Measurements from ENCODE around the gene MYL6B.
A peak's percentile ranks its signal among the peaks of the same experiment; 100 is the strongest.
"Not testable (repeated sequence)": the region's sequence is repeated elsewhere in the genome, so short reads cannot be mapped to it uniquely, and the experiment has no call there.

Gene MYL6B

DNA sequence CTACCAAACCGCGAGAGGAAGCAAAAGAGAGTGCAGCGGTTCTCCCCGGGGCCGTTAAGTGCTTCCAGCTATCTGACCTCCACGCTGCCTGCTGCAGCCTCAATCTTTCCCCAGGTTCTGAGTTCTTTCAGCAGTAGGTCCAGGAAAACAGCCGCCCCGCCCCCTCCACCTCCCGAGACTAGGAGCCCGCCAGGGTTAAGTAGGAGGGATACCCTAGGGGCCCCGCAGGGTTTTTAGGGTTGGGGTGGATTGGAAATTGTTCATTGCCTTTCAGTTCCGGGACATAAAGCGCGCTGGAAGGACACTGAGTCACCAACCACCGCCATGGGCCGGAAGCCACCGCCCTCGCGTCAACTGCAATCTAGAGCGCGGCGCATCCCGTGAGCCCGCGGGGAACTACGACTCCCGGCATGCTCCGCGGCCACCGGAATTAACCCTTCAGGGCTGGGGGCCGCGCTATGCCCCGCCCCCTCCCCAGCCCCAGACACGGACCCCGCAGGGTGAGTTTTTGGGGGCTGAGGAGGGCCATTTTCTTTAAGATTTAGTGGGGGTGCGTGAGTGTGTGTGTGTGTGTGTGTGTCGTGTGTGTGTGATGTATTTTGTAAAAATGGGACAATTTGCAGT, at the start of gene MYL6B:
Gene MYL6B, plus strand, starts transcription at position 456 of the 624 bp plus-strand sequence. CDS start 1,332 bp downstream, outside the sequence.
- DNase-seq: peak; percentile 76 to 93

DNA sequence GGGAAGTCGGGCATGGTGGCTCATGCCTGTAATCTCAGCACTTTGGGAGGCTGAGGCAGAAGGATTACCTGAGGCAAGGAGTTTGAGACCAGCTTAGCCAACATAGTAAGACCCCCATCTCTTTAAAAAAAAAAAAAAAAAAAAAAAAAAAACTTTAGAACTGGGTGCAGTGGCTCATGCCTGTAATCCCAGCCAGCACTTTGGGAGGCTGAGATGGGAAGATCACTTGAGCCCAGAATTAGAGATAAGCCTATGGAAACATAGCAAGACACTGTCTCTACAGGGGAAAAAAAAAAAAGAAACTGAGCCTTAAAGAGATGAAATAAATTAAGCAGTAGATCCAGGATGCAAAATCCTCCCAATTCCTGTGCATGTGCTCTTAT, 49.7 kb upstream of the MYL6B start:
- no peak for DNase-seq

DNA sequence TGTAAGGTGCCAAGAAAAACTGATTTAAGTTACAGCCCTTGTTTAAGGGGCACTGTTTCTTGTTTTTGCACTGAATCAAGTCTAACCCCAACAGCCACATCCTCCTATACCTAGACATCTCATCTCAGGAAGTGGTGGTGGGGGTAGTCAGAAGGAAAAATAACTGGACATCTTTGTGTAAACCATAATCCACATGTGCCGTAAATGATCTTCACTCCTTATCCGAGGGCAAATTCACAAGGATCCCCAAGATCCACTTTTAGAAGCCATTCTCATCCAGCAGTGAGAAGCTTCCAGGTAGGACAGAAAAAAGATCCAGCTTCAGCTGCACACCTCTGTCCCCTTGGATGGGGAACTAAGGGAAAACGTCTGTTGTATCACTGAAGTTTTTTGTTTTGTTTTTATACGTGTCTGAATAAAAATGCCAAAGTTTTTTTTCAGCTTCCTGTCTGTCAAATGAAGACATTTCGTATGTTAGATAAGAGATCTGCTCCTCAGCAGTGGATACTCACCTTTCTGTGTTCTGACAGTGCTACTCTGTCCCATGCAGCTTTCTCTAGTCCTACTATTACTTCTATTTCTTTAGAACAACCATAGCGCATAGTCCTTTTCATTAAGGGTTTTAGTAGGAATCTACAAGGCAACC, 49.2 kb upstream of the MYL6B start:
- no peak for DNase-seq

DNA sequence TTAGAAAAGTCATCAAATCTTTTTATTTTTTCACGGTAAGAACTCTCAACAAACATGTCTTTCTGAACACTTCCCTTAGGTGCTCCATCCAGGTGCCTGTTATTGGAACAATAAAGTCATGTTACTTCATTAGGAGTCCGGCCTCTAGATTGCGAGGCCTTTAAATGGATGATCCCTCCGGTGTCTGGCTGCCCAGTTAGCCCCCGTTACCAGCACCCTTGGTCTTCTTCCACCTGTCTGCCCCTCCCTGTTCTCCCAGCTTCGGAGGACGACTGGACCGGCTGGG, 48.6 kb upstream of the MYL6B start:
- no peak for DNase-seq

DNA sequence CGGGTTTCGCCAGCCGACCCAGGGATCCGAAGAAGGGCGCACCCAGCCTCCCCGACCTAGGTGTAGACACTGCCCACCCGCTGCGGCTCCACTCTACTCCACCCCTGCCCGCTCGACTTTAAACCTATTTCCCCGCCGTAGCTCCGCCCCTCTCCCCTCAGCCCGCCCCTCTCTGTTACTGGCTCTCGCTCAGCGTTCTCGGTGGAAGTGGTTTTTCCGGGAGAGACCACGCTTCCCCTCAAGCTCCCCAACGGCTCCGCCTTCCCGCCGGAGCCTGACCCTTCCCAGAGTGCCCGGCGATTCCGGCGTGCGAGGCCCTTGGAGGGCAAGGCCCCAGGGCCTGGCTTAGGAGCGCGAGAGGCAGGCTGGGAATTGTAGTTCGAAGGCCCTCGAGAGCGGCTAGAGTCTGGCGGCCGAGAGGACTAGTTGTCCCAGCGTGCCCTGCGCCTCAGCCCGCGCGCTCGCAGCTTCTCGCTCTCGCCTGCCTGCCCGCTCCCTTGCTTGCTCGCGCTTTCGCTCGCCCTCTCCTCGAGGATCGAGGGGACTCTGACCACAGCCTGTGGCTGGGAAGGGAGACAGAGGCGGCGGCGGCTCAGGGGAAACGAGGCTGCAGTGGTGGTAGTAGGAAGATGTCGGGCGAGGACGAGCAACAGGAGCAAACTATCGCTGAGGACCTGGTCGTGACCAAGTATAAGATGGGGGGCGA, 48.1 kb upstream of the MYL6B start, which contains the start of gene PA2G4:
Gene PA2G4, plus strand, starts transcription at position 451 of the 706 bp plus-strand sequence. Its CDS starts 179 bp downstream, at position 630.
- DNase-seq: peak; percentile 94 to 99

DNA sequence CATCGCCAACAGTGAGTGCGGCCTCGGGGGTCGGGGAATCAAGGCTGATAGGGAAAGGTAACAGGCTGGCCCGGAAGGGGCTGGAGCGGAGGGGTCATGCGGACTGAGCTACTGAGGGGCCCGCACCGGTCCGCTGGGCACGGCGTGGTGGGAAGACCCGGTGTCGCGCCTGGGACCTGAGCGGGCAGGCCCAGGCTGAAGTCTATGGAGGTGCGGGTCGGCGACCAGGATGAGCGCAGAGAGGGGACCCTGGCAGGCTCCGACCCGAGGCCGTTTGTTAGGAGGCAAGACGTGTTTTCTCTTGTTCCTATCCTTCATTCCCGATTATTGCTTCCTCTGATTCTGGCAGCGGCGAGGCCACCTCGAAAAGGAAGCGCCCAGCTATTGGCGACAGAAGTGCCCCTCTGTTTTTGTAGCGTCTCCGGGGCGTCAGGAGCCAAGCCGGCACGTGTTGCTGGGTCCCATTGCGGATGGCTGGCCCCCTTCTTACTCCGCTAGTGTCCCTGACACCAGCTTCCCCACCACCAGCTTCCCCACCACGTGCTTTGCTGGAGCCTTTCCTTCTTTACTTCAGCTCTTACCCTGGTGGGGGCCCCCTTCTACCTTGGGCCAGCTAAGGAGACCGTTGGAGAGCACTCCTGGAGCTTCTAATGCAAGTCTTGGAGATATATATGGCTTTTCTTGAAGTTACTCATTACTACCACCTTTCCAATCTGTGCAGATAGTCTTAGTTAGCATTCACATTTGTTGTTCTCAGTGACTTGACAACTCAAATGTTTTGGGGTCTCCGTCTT, 47.4 kb upstream of the MYL6B start:
- no peak for DNase-seq

DNA sequence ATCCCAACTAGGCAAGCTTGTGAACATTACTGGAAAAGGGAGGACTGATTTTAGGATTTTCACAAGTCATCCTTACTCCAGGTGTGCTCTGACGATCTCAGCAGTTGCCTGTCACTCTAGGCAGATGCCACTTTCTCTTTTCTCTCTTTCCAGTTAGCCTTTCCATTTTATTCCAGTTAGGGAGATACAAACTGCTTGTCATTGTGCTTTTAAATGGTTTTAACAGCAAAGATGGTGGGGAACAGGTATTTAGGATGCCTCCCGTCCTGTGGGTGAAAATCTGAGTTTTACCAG, 46.8 kb upstream of the MYL6B start:
- no peak for DNase-seq

DNA sequence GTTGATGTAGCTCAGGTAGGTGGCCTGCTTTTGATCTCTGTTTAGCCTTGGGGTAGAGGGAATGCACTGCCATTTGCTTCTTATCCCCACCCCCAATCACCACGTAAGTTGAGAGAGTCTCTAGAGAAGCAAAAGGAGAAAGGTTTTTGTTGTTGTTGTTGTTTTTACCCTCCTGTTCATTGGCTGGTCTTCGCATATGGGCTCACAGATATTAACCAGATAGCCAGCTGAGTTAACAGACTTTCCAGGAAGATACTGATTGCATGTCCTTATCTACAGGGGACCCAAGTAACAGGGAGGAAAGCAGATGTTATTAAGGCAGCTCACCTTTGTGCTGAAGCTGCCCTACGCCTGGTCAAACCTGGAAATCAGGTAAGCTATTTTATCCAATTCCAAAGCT, 45.1 kb upstream of the MYL6B start:
- no peak for DNase-seq

DNA sequence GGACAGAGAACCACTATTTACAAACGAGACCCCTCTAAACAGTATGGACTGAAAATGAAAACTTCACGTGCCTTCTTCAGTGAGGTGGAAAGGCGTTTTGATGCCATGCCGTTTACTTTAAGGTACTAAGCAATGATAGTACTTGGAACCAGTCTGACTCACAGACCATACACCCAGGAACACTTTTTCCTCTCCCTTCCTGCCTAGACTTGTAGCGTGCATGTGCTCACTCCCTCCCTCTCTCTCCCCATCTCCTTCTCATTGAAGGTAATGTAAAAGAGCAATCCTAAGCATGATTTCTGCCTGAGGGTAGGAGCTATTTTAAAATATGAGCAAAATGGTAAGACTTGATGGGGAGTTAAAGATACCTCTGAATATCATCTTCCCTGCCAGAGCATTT, 41.8 kb upstream of the MYL6B start:
- no peak for DNase-seq

DNA sequence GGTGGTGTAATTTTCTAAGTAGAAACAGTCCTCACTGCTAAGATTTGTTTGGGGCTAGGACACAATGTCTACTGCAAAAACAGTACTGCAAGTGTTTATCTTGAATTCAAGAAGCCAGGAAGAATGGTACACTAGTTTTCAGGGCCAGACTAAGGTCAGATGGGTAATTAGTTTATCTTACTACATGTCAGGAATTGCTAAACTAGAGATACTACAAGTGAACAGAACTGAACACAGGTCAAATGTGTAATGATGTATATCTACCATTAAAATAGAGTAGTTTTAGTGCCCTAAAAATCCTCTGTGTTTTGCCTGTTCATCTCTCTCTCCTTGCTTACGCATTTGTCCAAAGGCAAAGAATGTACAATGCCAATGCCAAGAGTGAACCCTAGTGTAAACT, 38.3 kb upstream of the MYL6B start:
- no peak for DNase-seq

DNA sequence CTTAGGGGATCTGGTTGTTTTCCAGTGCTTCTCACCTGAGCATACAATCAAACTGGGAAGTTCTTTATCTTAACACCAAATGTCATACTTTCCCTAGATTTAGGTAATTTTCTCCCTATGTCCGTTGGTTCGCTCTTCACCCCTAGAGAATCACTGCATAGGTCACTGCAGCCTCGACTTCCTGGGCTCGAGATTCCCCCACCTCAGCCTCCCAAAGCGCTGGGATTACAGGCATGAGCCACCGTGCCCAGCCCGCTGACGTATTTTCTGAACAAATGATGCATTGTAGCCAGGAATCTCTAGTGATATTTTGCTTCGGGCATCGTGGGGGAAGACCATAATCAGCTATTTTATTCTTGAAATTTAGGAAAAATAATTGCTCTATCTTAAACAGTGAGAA, 37.1 kb upstream of the MYL6B start:
- no peak for DNase-seq

DNA sequence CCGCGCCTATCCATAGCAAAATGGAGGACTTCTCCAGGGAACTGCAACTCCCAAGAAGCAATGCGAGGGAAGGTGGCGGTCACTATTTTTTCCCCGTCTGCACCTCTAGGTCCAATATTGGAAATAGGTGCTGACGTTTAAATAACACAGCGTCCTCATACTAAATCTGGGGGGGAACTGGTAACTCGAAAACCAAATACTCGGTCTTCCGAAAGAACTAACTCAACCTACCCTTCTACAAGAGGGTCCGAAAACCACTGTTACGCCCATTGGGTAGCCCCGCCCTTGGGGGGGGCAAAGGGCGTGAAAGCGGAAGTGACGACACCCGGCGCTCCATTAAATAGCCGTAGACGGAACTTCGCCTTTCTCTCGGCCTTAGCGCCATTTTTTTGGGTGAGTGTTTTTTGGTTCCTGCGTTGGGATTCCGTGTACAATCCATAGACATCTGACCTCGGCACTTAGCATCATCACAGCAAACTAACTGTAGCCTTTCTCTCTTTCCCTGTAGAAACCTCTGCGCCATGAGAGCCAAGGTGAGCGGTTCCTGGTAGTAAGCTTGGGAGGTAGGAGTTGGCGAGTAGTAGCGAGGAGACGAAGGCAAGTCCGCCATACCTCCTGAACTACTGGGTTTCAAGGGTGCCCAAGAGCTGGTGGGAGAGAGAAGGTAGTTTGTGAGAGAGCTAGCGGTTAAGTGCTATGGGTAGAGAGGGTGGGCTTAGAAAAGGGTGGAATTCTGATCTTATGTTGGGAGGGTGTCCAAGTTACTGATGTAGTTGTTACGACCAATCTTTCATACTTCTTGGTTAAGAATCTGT, 35.9 kb upstream of the MYL6B start, which contains the start of gene RPL41:
Gene RPL41, plus strand, starts transcription at position 367 of the 815 bp plus-strand sequence.
- DNase-seq: peak; percentile 92 to 98

DNA sequence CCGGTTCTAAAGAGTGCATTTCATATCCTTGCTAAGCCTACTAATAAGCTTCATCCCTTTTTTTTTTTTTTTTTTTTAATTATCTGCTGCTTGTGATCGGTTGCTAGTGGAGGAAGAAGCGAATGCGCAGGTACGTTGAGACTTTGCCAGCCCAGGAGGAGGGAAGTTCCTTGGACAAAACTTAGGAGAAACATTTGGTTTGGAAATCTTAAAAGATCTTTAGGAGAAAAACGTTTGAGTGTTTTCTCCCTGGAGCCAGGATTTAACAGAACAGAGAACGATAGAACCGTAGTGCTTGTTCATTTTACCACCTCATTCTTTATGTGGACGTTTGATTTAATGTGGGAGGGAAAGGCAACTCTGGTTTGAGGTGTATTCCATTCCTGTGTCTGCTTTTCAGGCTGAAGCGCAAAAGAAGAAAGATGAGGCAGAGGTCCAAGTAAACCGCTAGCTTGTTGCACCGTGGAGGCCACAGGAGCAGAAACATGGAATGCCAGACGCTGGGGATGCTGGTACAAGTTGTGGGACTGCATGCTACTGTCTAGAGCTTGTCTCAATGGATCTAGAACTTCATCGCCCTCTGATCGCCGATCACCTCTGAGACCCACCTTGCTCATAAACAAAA, 35.2 kb upstream of the MYL6B start:
- not testable (repeated sequence) for DNase-seq

DNA sequence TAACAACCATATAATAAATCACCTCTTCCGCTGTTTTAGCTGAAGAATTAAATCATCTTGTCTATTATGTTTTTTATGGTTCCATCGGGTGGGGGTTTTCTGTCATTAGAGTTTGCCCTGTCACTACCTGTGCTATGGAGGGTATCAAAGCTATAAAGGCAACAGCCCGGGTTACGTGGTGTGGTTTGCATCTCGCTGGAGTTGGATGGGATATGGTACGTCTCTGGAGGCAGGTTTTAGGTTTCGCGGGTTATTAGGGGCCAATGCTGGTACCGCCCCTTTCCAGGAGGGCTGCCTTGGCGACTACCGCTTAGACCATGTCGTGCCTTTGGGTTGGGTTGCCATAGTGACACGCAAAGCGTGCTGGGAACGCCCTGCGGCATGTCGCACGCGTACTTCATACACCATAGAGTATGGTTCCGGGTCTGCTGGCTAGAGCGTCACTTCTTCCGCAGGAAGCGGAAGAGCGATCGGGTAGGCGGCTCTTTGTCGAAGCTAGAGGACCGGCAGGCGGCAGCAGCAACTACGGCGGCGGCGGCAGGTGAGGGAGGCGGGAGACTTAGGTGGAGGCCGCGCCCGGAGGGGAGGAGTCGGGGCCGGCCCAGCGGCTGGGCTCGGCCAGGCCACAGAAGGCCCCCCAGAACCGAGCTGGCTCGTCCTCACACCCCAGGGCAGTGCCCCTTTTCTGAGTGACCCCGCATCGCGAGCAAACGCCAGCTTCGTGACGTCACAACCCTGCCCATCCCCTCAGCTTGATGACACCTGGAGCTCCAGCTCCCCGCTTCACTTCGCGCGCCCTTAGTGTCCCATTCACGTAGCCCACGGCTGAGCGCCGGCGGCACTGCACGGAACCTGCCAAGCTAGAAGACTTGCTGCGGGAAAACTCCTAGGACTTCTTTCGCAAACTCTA, 34.4 kb upstream of the MYL6B start, which contains the start of gene ZC3H10:
Gene ZC3H10, plus strand, starts transcription at position 489 of the 910 bp plus-strand sequence. CDS start 2,297 bp downstream, outside the sequence.
- peak; percentile 94 to 98 for DNase-seq

DNA sequence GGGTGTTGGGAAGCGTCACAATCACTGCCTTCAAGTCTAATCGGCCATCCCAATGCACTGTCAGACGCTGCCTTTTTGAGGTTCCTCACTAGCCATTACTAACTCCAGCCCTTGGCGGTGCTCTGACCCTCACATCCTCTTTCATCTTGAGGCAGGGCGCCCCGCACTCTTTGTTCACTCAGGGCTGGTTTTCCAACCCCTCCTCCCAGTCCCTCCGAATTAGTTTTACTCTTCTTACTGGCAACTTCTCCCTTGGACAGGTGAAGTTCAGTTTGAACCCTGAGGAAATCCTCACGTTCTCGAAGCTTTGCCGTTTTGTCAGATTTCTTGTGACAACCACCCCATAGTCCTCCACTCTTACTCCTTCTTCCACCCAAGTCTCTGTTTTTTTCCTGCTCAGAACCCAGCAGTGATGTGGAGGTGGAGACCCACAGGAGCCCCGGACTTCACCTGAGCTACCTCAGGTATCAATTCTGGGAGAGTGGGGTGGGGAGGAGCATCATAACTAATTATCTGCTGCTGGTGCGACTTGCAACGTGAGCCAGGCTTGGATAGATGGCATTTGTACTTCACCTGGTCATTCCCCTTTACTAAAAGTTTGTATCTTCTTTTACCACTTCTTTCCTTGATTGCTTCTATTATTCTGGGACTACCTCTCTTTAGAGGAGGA, 33.6 kb upstream of the MYL6B start:
- no peak for DNase-seq

DNA sequence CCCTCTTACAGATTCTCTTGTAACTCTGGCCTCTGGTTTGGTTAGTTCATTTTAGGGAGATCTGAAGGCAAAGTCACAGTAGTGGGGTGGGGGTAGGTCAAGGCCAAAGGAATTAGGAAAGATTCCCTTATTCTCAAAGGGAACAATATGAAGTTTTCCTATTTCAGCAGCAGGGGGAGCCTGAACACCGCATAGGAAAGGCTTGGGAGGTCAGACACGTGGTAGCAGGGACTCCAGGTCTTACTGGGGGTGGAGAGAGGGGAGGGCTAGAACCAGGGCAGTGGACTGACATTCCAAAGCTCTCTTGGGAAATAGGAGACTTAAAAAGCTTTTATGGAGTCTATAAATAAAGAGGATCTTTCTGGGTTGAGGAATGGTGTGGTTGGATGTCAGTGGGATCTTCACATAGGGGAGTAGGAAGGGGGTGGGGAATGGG, 33.0 kb upstream of the MYL6B start:
- peak; percentile 18 to 64 for DNase-seq

DNA sequence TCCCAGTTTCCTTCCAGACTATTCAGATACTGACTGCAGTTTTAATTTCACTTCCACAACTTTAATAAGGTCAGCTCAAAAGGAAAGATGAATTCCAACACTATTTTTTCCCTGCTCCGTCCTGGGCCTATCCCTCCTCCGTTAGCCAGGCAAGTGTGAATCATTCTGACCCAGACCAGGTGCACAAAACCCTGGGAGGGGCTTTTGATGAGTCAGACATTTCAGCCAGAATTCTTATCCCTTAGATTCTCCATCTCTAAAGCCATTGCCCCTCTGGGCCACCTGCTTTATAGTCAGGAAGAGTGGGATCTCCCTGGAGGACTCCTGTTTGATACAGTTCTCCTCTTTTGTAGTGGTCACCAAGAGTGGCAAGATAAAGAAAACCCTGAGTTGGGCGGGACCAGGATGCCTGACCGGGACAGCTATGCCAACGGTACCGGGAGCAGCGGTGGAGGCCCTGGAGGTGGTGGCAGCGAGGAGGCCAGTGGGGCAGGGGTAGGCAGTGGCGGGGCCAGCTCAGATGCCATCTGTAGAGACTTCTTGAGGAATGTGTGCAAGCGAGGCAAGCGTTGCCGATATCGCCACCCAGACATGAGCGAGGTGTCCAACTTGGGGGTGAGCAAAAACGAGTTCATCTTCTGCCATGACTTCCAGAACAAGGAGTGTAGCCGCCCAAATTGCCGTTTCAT, 32.1 kb upstream of the MYL6B start:
- DNase-seq: no peak

DNA sequence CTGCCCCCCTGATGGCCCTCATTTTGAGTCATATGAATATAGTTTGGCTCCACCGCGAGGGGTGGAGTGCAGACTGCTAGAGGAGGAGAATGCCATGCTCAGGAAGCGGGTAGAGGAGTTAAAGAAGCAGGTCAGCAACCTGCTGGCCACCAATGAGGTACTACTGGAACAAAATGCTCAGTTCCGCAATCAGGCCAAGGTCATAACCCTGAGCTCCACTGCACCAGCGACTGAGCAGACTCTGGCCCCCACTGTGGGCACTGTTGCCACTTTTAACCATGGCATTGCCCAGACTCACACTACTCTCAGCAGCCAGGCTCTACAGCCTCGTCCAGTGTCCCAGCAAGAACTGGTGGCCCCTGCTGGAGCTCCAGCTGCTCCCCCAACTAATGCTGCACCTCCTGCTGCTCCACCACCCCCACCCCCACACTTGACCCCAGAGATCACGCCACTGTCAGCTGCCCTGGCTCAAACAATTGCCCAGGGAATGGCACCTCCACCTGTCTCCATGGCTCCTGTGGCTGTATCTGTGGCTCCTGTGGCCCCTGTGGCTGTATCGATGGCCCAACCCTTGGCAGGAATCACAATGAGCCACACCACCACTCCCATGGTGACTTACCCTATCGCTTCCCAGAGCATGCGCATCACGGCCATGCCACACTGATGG, 31.1 kb upstream of the MYL6B start:
- DNase-seq: no peak

DNA sequence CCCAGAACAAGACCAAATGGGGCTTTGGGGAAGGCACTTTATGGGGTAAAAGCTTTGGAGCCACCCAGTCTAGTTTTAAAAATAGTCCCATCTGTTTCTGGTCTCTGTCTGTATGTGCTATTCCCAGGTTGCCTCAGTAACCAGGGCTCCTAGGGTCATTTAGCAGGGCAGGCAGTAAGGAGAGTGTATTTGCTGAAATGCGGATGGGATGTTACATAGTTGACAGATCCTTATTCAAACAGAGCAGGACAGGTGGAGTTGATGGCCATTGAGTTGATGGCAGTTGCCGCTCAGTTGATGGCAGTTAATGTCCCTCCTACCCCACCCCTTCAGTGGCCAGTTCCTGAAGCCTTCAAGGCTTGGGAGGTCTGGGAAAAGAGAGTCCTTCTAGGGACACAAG, 29.8 kb upstream of the MYL6B start:
- DNase-seq: no peak
